Lower lobe of right lung (tissue), 2 donors: ENCODE data around the gene NADSYN1. TPM values are rescaled to one million over a fixed set of nuclear protein-coding genes. Genes with fewer than 3 reads are reported as not detected.
A peak's percentile ranks its signal among the peaks of the same experiment; 100 is the strongest.

Source experiments
- ATAC-seq, 2 donors: fragments of 200-7000 bp; cut with Tn5 transposase; one replicate each; pipeline ENCODE4 v1.9.1; 2020 to 2022; ENCODE audit warnings: mild to moderate bottlenecking in 2 of 2, moderate library complexity in 2 of 2
- DNase-seq: peaks from one replicate; pipeline ENCODE4 v3.0.0-alpha.2; 2020
- H3K27ac ChIP-seq: fragments of 200-600 bp; one replicate; pipeline ENCODE4 v1.8.0; 2022
- H3K27me3 ChIP-seq: fragments of 200-600 bp; one replicate; pipeline ENCODE4 v1.8.0; 2022; ENCODE audit warnings: low read depth
- H3K36me3 ChIP-seq: fragments of 200-600 bp; one replicate; pipeline ENCODE4 v1.8.0; 2022; ENCODE audit warnings: mild to moderate bottlenecking
- H3K4me1 ChIP-seq: fragments of 200-600 bp; one replicate; pipeline ENCODE4 v1.8.0; 2022
- H3K4me3 ChIP-seq: fragments of 200-600 bp; one replicate; pipeline ENCODE4 v1.8.0; 2022; ENCODE audit warnings: mild to moderate bottlenecking
- H3K9me3 ChIP-seq: fragments of 200-600 bp; one replicate; pipeline ENCODE4 v1.8.0; 2022
- CTCF ChIP-seq: fragments of 200-600 bp; IDR thresholded peaks from one replicate; pipeline ENCODE4 v1.8.0; 2022; ENCODE audit warnings: antibody characterized with exemption, mild to moderate bottlenecking
- intact Hi-C: fragments of 100-400 bp; cut with DNase I; formaldehyde crosslinking; loops from one replicate; pipeline ENCODE4 v1.11.0; 2022
- total RNA-seq: library from RNA; stranded (reverse); fragmentation: NEBNext Ultra II Directional; extraction: Animal tissue kit (Norgen Biotek cat#: 25700); gene quantifications from one replicate; pipeline ENCODE4 v1.2.1, GENCODE V29; 2021
- donor health status: DM: no; HTN: yes; CAD: no; lungs with severe emphysema.

The NADSYN1 gene
- total RNA-seq, 1 donor from 2014 or later = 95.0 TPM

GRCh38 chr11:71423181-71423790 is 29.7 kb upstream of the NADSYN1 start:
- Histone ChIP-seq H3K4me1 (no peaks in the 10 kb centered on the region), H3K27me3 (no peaks in the 10 kb centered on the region), H3K4me3 (no peak overlapping the region), H3K27ac (no peak overlapping the region), H3K36me3 (no peaks in the 10 kb centered on the region), H3K9me3 (no peaks in the 10 kb centered on the region)
- DNase-seq (no peak), ATAC-seq (no peak)
- no peak for TF ChIP-seq CTCF
- intact Hi-C loops = no loop called here

DNA sequence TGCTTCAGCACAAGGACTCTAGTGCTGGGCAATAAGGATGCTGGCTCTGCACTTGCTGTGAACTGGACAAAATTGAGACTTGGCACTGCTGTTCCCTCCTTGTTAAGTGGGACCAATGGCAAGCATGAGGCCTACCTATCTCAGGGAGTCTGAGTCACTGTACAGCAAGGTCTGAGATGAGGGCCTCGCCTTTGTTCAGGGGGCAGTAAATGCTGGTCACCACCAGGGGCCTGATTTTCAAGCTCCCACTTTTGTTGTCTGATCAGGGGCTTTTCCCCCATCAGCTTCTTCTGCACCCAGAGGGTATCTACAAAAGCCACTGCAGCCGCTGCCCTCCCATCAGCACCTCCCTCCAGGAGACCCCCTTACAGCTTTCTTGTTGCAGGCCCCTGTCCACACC is 27.6 kb upstream of the NADSYN1 start:
- H3K27ac ChIP-seq = no peak overlapping the region
- no peaks in the 10 kb centered on the region for H3K9me3 ChIP-seq
- no peaks in the 10 kb centered on the region for H3K27me3 ChIP-seq
- ATAC-seq (no peak), DNase-seq (no peak)
- no peak overlapping the region for H3K4me3 ChIP-seq
- no peaks in the 10 kb centered on the region for H3K4me1 ChIP-seq
- intact Hi-C loops = no loop called here
- no peak for TF ChIP-seq CTCF
- H3K36me3 ChIP-seq = no peaks in the 10 kb centered on the region

DNA sequence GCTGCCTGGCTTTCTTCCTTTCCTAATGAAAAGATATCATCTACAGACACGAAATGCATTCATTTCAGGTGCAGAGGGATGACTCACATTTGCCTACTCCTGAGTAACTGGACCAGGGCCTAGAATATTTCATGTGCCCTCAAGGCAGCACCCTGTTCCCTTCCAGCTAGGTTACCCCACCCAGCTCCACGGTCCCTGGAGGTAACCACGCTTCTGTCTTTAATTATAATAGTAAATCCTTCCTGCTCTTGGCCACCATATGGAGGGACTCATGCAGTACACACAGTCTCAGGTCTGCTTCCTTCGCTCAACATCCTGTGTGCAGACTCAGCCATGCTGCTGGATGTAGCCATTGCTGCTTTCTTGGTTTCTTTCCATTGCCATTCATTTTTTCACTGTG is 27.1 kb upstream of the NADSYN1 start:
- Histone ChIP-seq H3K4me1 (no peaks in the 10 kb centered on the region), H3K36me3 (no peaks in the 10 kb centered on the region), H3K27ac (no peak overlapping the region), H3K9me3 (no peaks in the 10 kb centered on the region), H3K27me3 (no peaks in the 10 kb centered on the region), H3K4me3 (no peak overlapping the region)
- DNase-seq = no peak
- no peak for TF ChIP-seq CTCF
- peak in 1 of 2 donors; percentile 22 for ATAC-seq
- intact Hi-C loops = no loop called here

- no peaks in the 10 kb centered on the region for H3K36me3 ChIP-seq
- no peak overlapping the region for H3K27ac ChIP-seq
- no peak for TF ChIP-seq CTCF
- intact Hi-C loops = no loop called here
- no peak for ATAC-seq
- H3K9me3 ChIP-seq = no peaks in the 10 kb centered on the region
- DNase-seq = no peak
- no peaks in the 10 kb centered on the region for H3K4me1 ChIP-seq
- no peaks in the 10 kb centered on the region for H3K27me3 ChIP-seq
- H3K4me3 ChIP-seq = no peak overlapping the region
Measured at GRCh38 chr11:71426413-71426812, 26.6 kb upstream of the NADSYN1 start.

GRCh38 chr11:71428861-71429435 is 24.1 kb upstream of the NADSYN1 start:
- DNase-seq = no peak

More at GRCh38 chr11:71428861-71429435, 24.1 kb upstream of the NADSYN1 start:
- intact Hi-C loops = no loop called here
- no peak for TF ChIP-seq CTCF
- H3K27ac ChIP-seq = no peak overlapping the region
- H3K36me3 ChIP-seq = no peaks in the 10 kb centered on the region
- ATAC-seq = peak; percentile 40 to 48
- no peaks in the 10 kb centered on the region for H3K9me3 ChIP-seq
- H3K4me3 ChIP-seq = no peak overlapping the region
- no peaks in the 10 kb centered on the region for H3K27me3 ChIP-seq
- peaks cover 11% of the 10 kb centered on the region for H3K4me1 ChIP-seq
